ENCODE measurements around the gene ATP8B2. TPM values are rescaled to one million over a fixed set of nuclear protein-coding genes. Genes with fewer than 3 reads are reported as not detected.

ATP8B2 gene
- total RNA-seq, 1 donor from 2014 or later = 26.0 TPM

- no peak overlapping the region for H3K4me3 ChIP-seq
- no peaks in the 10 kb centered on the region for H3K9me3 ChIP-seq
- H3K27me3 ChIP-seq (ENCODE audit: low read depth) = no peaks in the 10 kb centered on the region
- H3K36me3 ChIP-seq = peaks cover 60% of the 10 kb centered on the region
- H3K27ac ChIP-seq = no peak overlapping the region
- TF ChIP-seq CTCF (IDR thresholded peaks at IDR 0.05) = no peak
- intact Hi-C loops (cut with DNase I) = no loop called here
- DNase-seq = no peak
- no peak for ATAC-seq
- peaks cover 32% of the 10 kb centered on the region for H3K4me1 ChIP-seq
Measured at GRCh38 chr1:154348429-154349076, 23.2 kb downstream of the ATP8B2 start.

- Histone ChIP-seq H3K36me3 (peaks cover 54% of the 10 kb centered on the region), H3K9me3 (no peaks in the 10 kb centered on the region), H3K4me3 (no peak overlapping the region), H3K4me1 (peaks cover 36% of the 10 kb centered on the region), H3K27ac (no peak overlapping the region), H3K27me3 (ENCODE audit: low read depth) (no peaks in the 10 kb centered on the region)
- TF ChIP-seq CTCF (IDR thresholded peaks at IDR 0.05) = no peak
- DNase-seq (no peak), ATAC-seq (no peak)
- intact Hi-C loops (cut with DNase I) = no loop called here
Measured at GRCh38 chr1:154349121-154349520, 23.8 kb downstream of the ATP8B2 start.

DNA sequence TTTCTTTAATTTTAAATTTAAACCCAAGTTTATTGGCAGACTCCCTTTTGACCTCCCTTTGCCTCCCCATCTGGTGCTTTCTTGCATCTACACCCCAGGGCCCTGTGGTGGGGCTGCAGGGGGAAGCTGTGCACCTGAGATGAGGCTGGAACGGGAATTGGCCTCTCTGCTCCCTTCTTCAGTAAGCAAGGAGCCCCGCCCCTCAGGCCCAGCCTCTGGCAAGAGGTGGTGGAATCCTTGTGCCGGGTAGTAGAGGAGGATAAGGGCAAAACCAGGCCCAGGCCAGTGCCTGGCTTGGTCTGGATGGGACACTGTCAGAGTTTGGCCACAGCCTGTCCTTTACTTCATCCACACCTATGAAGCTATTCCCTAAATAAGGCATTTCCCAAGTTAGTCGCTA is 25.1 kb downstream of the ATP8B2 start:
- Histone ChIP-seq H3K4me3 (no peak overlapping the region), H3K27me3 (ENCODE audit: low read depth) (no peaks in the 10 kb centered on the region), H3K27ac (no peak overlapping the region), H3K9me3 (no peaks in the 10 kb centered on the region), H3K4me1 (peaks cover 36% of the 10 kb centered on the region), H3K36me3 (peaks cover 42% of the 10 kb centered on the region)
- TF ChIP-seq CTCF (IDR thresholded peaks at IDR 0.05) = no peak
- DNase-seq = no peak
- ATAC-seq = no peak
- intact Hi-C loops (cut with DNase I) = no loop called here

GRCh38 chr1:154351363-154352068 is 26.2 kb downstream of the ATP8B2 start:
- no peak for TF ChIP-seq CTCF (IDR thresholded peaks at IDR 0.05)
- Histone ChIP-seq H3K4me1 (peaks cover 34% of the 10 kb centered on the region), H3K36me3 (peaks cover 30% of the 10 kb centered on the region), H3K9me3 (no peaks in the 10 kb centered on the region), H3K4me3 (no peak overlapping the region), H3K27me3 (ENCODE audit: low read depth) (no peaks in the 10 kb centered on the region), H3K27ac (no peak overlapping the region)
- ATAC-seq (no peak), DNase-seq (no peak)
- intact Hi-C loops (cut with DNase I) = no loop called here

- intact Hi-C loops (cut with DNase I) = no loop called here
- no peak for TF ChIP-seq CTCF (IDR thresholded peaks at IDR 0.05)
- H3K36me3 ChIP-seq = peaks cover 23% of the 10 kb centered on the region
- DNase-seq (no peak), ATAC-seq (no peak)
- no peaks in the 10 kb centered on the region for H3K27me3 ChIP-seq (ENCODE audit: low read depth)
- H3K4me1 ChIP-seq = peaks cover 27% of the 10 kb centered on the region
- peak overlapping the region; percentile 49 for H3K4me3 ChIP-seq
- peak overlapping the region; percentile 79 for H3K27ac ChIP-seq
- H3K9me3 ChIP-seq = no peaks in the 10 kb centered on the region
Measured at GRCh38 chr1:154352245-154352580, 26.9 kb downstream of the ATP8B2 start.
